Measurements from ENCODE around the gene MAPKAPK5.

DNA sequence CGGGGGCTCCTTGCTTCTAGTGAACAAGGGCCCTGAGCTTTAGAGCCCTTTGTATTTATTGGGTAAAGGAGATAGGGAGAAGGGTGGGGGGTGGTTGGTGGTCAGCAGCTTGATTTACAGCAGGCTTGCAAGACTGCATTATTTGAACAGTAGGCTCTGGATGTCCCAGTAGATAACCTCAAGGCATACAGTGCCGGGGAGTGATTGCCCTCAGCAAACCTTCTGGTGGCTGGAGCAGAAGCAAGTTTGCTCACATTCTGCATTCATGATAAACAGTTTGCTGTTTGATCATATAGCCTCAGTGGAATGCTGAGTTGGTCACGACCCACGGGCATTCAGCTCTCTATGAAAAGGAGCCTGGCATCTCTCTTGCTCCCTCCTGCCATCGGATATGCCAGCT is 16.5 kb upstream of the MAPKAPK5 start:
- no peak for TF ChIP-seq GATA2 (IDR thresholded peaks at IDR 0.05; ENCODE audit: low read depth, low read length)
- TF ChIP-seq GATA3 (IDR thresholded peaks at IDR 0.05; ENCODE audit: low read depth, low read length), result no peak
